ENCODE results near the gene SNX10.

DNA sequence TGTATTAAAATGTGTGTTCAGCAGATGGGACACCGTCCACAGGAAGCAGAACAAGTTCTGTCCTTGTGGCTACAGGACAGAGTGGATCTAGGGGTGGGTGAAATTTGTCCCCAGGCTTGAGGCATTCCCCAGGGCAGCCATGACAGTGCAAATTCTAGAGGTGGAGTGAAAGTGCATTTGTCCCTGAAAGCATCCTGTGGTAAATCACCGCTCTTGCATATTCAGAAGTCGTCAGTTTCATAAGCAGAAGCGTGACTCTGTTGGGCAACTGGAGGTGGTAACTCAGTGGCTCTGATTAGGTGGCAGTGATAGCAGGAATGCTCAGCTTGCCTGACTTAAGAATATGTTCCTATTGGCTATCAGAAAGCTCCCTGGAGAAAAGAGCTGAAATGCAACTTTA is 96.6 kb downstream of the SNX10 start:
- TF ChIP-seq CTCF (IDR thresholded peaks at IDR 0.05) (no peak), POLR2A (IDR thresholded peaks at IDR 0.05) (no peak), POLR2AphosphoS5 (IDR thresholded peaks at IDR 0.05; ENCODE audit: insufficient read depth in 1 of 2, low read depth in 1 of 2) (no peak)
